GM12878 (cell line): ENCODE results near the gene MRPS25. TPM values are rescaled to one million over a fixed set of nuclear protein-coding genes. Genes with fewer than 3 reads are reported as not detected.

Experiments
- ATAC-seq: fragments of 200-7000 bp; cut with Tn5 transposase; 3 replicates; pipeline ENCODE4 v1.9.1; 2020; ENCODE audit warnings: mild to moderate bottlenecking, moderate library complexity
- BruUV-seq: library from RNA; stranded (reverse); fragments of 400-500 nt; replicated peaks from 2 replicates; lab custom pipeline; 2021; lab: Mats Ljungman, UMichigan
- CTCF ChIA-PET: fragments of 300-600 bp; sonication (Branson Sonifier 250); formaldehyde crosslinking; extraction: SDS; loops from one replicate; lab custom pipeline; 2021; ENCODE audit warnings: inconsistent platforms; lab: Yijun Ruan, JAX
- POLR2A ChIA-PET: fragments of 350-600 bp; formaldehyde crosslinking; extraction: SDS; loops from one replicate; lab custom pipeline; 2021; ENCODE audit warnings: inconsistent platforms; lab: Charles Lee
- RAD21 ChIA-PET: fragments of 300-600 bp; sonication (Branson Sonifier 250); formaldehyde crosslinking; loops from one replicate; lab custom pipeline; 2023; ENCODE audit warnings: antibody characterized with exemption; ENCODE audit not compliant: unreplicated experiment; lab: Charles Lee
- SMC1A ChIA-PET: fragments of 300-600 bp; sonication (Branson Sonifier 250); formaldehyde crosslinking; loops from one replicate; lab custom pipeline; 2023; ENCODE audit not compliant: unreplicated experiment, uncharacterized antibody; lab: Charles Lee
- DNase-seq: peaks from one replicate; pipeline ENCODE4 v3.0.0-alpha.2; 2011; ENCODE audit warnings: low read depth, low spot score
- FAIRE-seq: peaks from 3 replicates; lab custom pipeline; 2011; peaks lifted over from hg19 to GRCh38; lab: Jason Lieb, UNC
- H2AFZ ChIP-seq: 2 replicates; pipeline ENCODE4 v1.6.0; 2011; ENCODE audit warnings: low read depth, low read length, control low read depth; ENCODE audit not compliant: control insufficient read depth
- H3K27ac ChIP-seq: 2 replicates; pipeline ENCODE4 v1.5.1; 2011; ENCODE audit warnings: control low read depth; ENCODE audit not compliant: control insufficient read depth, insufficient read depth
- H3K27me3 ChIP-seq, 2 experiments: replicated peaks in 1 of 2; 2 replicates each; pipeline versions ENCODE4 v1.6.0 to v1.6.1; 2011; ENCODE audit warnings: low read length in 1 of 2; ENCODE audit not compliant: control insufficient read depth in 2 of 2, insufficient read depth in 2 of 2
- H3K36me3 ChIP-seq, 2 experiments: 2 replicates each; pipeline ENCODE4 v1.5.1; 2011; ENCODE audit warnings: low read length in 1 of 2; ENCODE audit not compliant: control insufficient read depth in 2 of 2, insufficient read depth in 2 of 2
- H3K4me1 ChIP-seq: 2 replicates; pipeline ENCODE4 v1.6.1; 2011; ENCODE audit warnings: mild to moderate bottlenecking, low read length, moderate library complexity, mixed read lengths; ENCODE audit not compliant: control insufficient read depth, insufficient read depth
- H3K4me2 ChIP-seq: 2 replicates; pipeline ENCODE4 v1.6.0; 2011; ENCODE audit warnings: control low read depth; ENCODE audit not compliant: control insufficient read depth, insufficient read depth
- H3K4me3 ChIP-seq: fragments of 200-600 bp; sonication (generic); 2 replicates; pipeline ENCODE4 v1.5.1; 2016
- H3K79me2 ChIP-seq: 2 replicates; pipeline ENCODE4 v1.6.0; 2011; ENCODE audit warnings: low read length; ENCODE audit not compliant: control insufficient read depth, insufficient read depth
- H3K9ac ChIP-seq: 2 replicates; pipeline ENCODE4 v1.8.0; 2011; ENCODE audit warnings: low read length, control low read depth, mixed read lengths; ENCODE audit not compliant: control insufficient read depth, insufficient read depth
- H3K9me3 ChIP-seq: replicated peaks from 3 replicates; pipeline ENCODE4 v1.5.1; 2011; ENCODE audit warnings: mild to moderate bottlenecking, low read length; ENCODE audit not compliant: control insufficient read depth, insufficient read depth
- H4K20me1 ChIP-seq: 2 replicates; pipeline ENCODE4 v1.6.0; 2011; ENCODE audit not compliant: control insufficient read depth, insufficient read depth
- ATF7 ChIP-seq: fragments of 450-650 bp; IDR thresholded peaks from 2 replicates; pipeline ENCODE4 v1.6.1; 2016; ENCODE audit warnings: low read depth, mild to moderate bottlenecking
- HDAC2 ChIP-seq: fragments of 200-600 bp; sonication (generic); IDR thresholded peaks from 2 replicates; pipeline ENCODE4 v1.6.1; 2017
- NR2F1 ChIP-seq: fragments of 450-650 bp; conservative IDR thresholded peaks from 2 replicates; pipeline ENCODE4 v1.6.1; 2017; ENCODE audit warnings: mild to moderate bottlenecking
- REST ChIP-seq: IDR thresholded peaks from 2 replicates; pipeline ENCODE4 v1.6.1; 2012; ENCODE audit warnings: mild to moderate bottlenecking, low read depth, low read length
- STAT1 ChIP-seq: fragments of 450-650 bp; conservative IDR thresholded peaks from 2 replicates; pipeline ENCODE4 v1.6.1; 2014; ENCODE audit warnings: antibody characterized with exemption, mild to moderate bottlenecking
- WGBS: methylation state at CpG from one replicate; pipeline ENCODE4 v1.1.6; 2016; ENCODE audit warnings: low lambda C conversion rate; ENCODE audit not compliant: insufficient replicate concordance, insufficient coverage; ENCODE audit errors: missing lambda C conversion rate; 5-methylcytosine and 5-hydroxymethylcytosine counted together
- in situ Hi-C: fragments of 300-500 bp; cut with MboI; formaldehyde crosslinking; loops from 9 replicates; pipeline ENCODE4 v1.14.3; 2018; ENCODE audit warnings: mixed read lengths
- intact Hi-C: fragments of 100-400 bp; cut with micrococcal nuclease; formaldehyde crosslinking; loops from one replicate; pipeline ENCODE4 v1.14.2; 2022; ENCODE audit not compliant: unreplicated experiment
- polyA plus RNA-seq, 11 experiments: library from polyadenylated mRNA; depleted of rRNA in 4 of 11; unstranded in 6 of 11; stranded (reverse) in 5 of 11; fragments of >200 nt; fragmentation: Nextera tagmentation in 4 of 11; fragmentation: Illumina TruSeq in 1 of 11; extraction: Ambion mirVana in 4 of 11; extraction: Trizol in 1 of 11; gene quantifications; 1 replicate in 1 of 11; 2 replicates in 10 of 11; pipeline versions ENCODE4 v1.2.1 to v1.2.3, GENCODE V29; 2011 to 2016; ENCODE audit warnings: inconsistent platforms in 2 of 11, missing spikeins in 2 of 11, low read depth in 1 of 11
- total RNA-seq, 4 experiments: library from RNA; depleted of rRNA in 3 of 4; stranded (reverse); fragments of >200 nt in 3 of 4; fragmentation: Illumina TruSeq in 1 of 4; extraction: Trizol in 1 of 4; gene quantifications; 2 replicates each; pipeline versions ENCODE4 v1.2.1 to v1.2.3, GENCODE V29; 2013 to 2021
- TF ChIP-seq, protein P1 (sequence below): IDR thresholded peaks from 2 replicates; pipeline ENCODE4 v1.6.1; 2012; ENCODE audit warnings: low read depth, low read length, improper control_type of control experiment

MRPS25 gene
- total and polyA plus RNA-seq, 10 of the 15 experiments (the other 5 are each of a cell fraction or from before 2014, with no cell fraction given), result 17.0 to 114 (median 62.2) TPM

DNA sequence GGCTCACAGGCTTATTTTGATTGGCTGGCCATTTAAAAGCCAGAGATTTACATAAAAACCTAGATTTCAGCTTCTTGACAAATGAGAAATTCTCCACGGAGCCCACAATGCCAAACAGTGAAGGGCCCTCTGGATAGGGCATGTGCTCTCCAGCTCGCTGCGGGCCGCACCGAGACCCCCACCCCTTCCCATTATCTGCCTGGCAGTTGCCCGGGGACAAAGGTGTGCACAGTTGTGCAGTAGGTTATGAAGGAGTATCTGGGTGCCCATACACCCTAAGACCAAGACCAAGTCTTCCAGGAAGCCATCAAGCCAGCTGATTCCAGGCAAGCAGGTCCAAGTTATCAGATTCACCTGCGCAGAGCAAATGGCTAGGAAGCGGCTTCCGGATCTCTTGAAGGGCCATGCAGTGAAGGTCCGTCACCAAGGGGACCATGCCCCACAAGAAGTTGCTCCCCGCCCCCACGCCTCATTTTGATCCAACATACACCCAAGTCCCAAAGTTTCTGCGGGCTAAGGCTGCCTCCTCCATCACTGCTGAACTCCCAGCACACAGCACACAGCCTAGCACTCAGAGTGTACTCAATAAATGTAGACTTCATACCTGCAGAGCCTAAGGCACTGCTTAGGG, 1.3 kb downstream of the MRPS25 start:
- Histone ChIP-seq H3K4me1 (peaks cover 13% of the 10 kb centered on the region), H3K27me3 (no peaks in the 10 kb centered on the region), H3K79me2 (peaks cover 29% of the 10 kb centered on the region), H3K4me3 (peak overlapping the region; percentile 83), H3K9me3 (no peaks in the 10 kb centered on the region; the same call in 2 of the 3 replicates), H2AFZ (no peak overlapping the region; the same call in 1 of the 2 replicates), H3K4me2 (peak overlapping the region; percentile 95), H3K27ac (peak overlapping the region; percentile 89), H4K20me1 (no peaks in the 10 kb centered on the region), H3K9ac (peak overlapping the region; percentile 97), H3K36me3 (peaks cover 2 to 4% of the 10 kb centered on the region in 2 experiments; a peak in 3 of 4 replicates)
- 65% methylated on average over 13 of the region's 13 CpGs for WGBS
- ChIA-PET SMC1A (interaction anchor here (0.8 to 3.0 kb wide), 4 partner anchors 9 to 117 kb away, joined by 3 to 20 read pairs (median 4); no protein-coding TSS in a partner anchor), RAD21 (interaction anchor here (1.2 to 3.9 kb wide), 2 partner anchors 12 to 142 kb away, joined by 3 to 30 read pairs; partner anchors contain the start of gene CAPN7), POLR2A (interaction anchor here (0.7 to 2.8 kb wide), 5 partner anchors 9 to 115 kb away, joined by 3 to 30 read pairs (median 8); partner anchors contain the start of gene RBSN), CTCF (interaction anchor here (0.9 to 4.4 kb wide), 5 partner anchors 9 to 138 kb away, joined by 4 to 50 read pairs (median 7); no protein-coding TSS in a partner anchor)
- in situ Hi-C loops, result no loop called here
- DNase-seq, result no peak
- FAIRE-seq, result no peak
- BruUV-seq, result no TSS peak
- intact Hi-C loops, result no loop called here
- ATAC-seq, result no peak
- TF ChIP-seq NR2F1, result no peak
- TF ChIP-seq, protein P1, sequence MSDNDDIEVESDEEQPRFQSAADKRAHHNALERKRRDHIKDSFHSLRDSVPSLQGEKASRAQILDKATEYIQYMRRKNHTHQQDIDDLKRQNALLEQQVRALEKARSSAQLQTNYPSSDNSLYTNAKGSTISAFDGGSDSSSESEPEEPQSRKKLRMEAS, result 0 out of 2 replicates have a peak, but pooled peaks have one; percentile 31
- TF ChIP-seq REST, result no peak
- TF ChIP-seq ATF7, result no peak
- no peak for TF ChIP-seq HDAC2
- TF ChIP-seq STAT1, result no peak
